ENCODE measurements around the gene CLTCL1.

CLTCL1 gene

GRCh38 chr22:19234126-19234896, 57.2 kb downstream of the CLTCL1 start:
- TF ChIP-seq CTCF (IDR thresholded peaks at IDR 0.05; ENCODE audit: control extremely low read depth, extremely low read depth, low read depth, missing control alignments) = no peak
- CTCF ChIA-PET = no interaction called here
- POLR2A ChIA-PET = no interaction called here
- DNase-seq (ENCODE audit: extremely low spot score) = no peak

- CTCF ChIA-PET = interaction anchor here (1.1 to 2.3 kb wide), 2 partner anchors 10 to 396 kb away, joined by 3 to 7 read pairs; no protein-coding TSS in a partner anchor
- no peak for TF ChIP-seq CTCF (IDR thresholded peaks at IDR 0.05; ENCODE audit: control extremely low read depth, extremely low read depth, low read depth, missing control alignments)
- POLR2A ChIA-PET = no interaction called here
- no peak for DNase-seq (ENCODE audit: extremely low spot score)
Measured at GRCh38 chr22:19233189-19233661, 58.3 kb downstream of the CLTCL1 start.

- no peak for TF ChIP-seq CTCF (IDR thresholded peaks at IDR 0.05; ENCODE audit: control extremely low read depth, extremely low read depth, low read depth, missing control alignments)
- DNase-seq (ENCODE audit: extremely low spot score) = no peak
- ChIA-PET CTCF (interaction anchor here (1.1 to 2.3 kb wide), 2 partner anchors 9 to 397 kb away, joined by 3 to 7 read pairs; no protein-coding TSS in a partner anchor), POLR2A (no interaction called here)
Measured at GRCh38 chr22:19232623-19233022, 58.9 kb downstream of the CLTCL1 start.

GRCh38 chr22:19231986-19232385, 59.5 kb downstream of the CLTCL1 start:
- ChIA-PET POLR2A (no interaction called here), CTCF (interaction anchor here (0.8 to 2.3 kb wide), 2 partner anchors 21 to 398 kb away, joined by 3 to 7 read pairs; no protein-coding TSS in a partner anchor)
- DNase-seq (ENCODE audit: extremely low spot score) = no peak
- no peak for TF ChIP-seq CTCF (IDR thresholded peaks at IDR 0.05; ENCODE audit: control extremely low read depth, extremely low read depth, low read depth, missing control alignments)

GRCh38 chr22:19229600-19229999, 61.9 kb downstream of the CLTCL1 start:
- POLR2A ChIA-PET = no interaction called here
- no peak for TF ChIP-seq CTCF (IDR thresholded peaks at IDR 0.05; ENCODE audit: control extremely low read depth, extremely low read depth, low read depth, missing control alignments)
- DNase-seq (ENCODE audit: extremely low spot score) = no peak
- CTCF ChIA-PET = no interaction called here

GRCh38 chr22:19228179-19228578, 63.3 kb downstream of the CLTCL1 start:
- CTCF ChIA-PET = no interaction called here
- DNase-seq (ENCODE audit: extremely low spot score) = no peak
- POLR2A ChIA-PET = no interaction called here
- no peak for TF ChIP-seq CTCF (IDR thresholded peaks at IDR 0.05; ENCODE audit: control extremely low read depth, extremely low read depth, low read depth, missing control alignments)
